Measurements from ENCODE around the gene RBM8A. TPM values are rescaled to one million over a fixed set of nuclear protein-coding genes. Genes with fewer than 3 reads are reported as not detected.
"Not testable (repeated sequence)": the region's sequence is repeated elsewhere in the genome, so short reads cannot be mapped to it uniquely, and the experiment has no call there.

The RBM8A gene
- total RNA-seq, 4 donors from 2014 or later, result 155 to 229 (median 200) TPM

DNA sequence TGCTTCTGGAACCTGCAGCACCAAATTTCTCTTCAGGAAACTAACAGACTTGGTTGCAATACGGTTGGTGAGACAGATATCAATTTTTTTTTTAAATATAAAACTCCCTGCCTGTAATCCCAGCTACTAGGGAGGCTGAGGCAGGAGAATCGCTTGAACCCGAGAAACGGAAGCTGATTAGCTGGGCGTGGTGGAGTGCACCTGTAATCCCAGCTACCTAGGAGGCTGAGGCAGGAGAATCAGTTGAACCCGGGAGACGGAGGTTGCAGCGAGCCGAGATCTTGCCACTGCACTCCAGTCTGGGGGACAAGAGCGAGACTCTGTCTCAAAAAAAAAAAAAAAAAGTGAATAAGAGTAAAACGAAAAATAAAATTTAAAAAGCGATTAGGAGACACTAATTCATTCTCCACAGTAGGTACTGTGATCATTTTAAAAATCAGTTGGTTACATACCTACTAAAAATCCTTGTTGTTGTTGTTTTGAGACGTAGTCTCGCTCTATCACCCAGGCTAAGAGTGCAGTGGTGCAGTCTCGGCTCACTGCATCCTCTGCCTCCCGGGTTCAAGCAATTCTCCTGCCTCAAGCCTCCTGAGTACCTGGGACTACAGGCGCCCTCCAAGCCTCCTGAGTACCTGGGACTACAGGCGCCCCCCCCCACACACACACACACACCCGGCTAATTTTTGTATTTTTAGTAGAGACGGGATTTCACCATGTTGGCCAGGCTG lies 796 bp upstream of the RBM8A start:
- H3K4me1 ChIP-seq, result peaks cover 13 to 50% (median 13%) of the 10 kb centered on the region in 3 donors
- no peaks in the 10 kb centered on the region for H3K27me3 ChIP-seq
- peak overlapping the region; percentile 70 to 82 (median 72) for H3K4me3 ChIP-seq
- no peak for TF ChIP-seq CTCF (IDR thresholded peaks at IDR 0.05)
- no peak for TF ChIP-seq POLR2A (IDR thresholded peaks at IDR 0.05)
- peaks cover 0 to 34% (median 0%) of the 10 kb centered on the region in 3 donors for H3K36me3 ChIP-seq
- intact Hi-C loops (cut with DNase I), result no loop called here
- DNase-seq, result no peak
- H3K9me3 ChIP-seq, result no peaks in the 10 kb centered on the region
- 55% methylated on average over 19 of the region's 20 CpGs for WGBS, 2 donors
- H3K27ac ChIP-seq, result peak overlapping the region; percentile 90 to 99 (median 96)

- 4 to 7% methylated on average over 19 of the region's 19 CpGs for WGBS, 2 donors
- Histone ChIP-seq H3K9me3 (no peaks in the 10 kb centered on the region), H3K36me3 (peaks cover 0 to 43% (median 0%) of the 10 kb centered on the region in 3 donors), H3K27ac (peak overlapping the region; percentile 90 to 99 (median 96)), H3K4me1 (peaks cover 13 to 36% (median 13%) of the 10 kb centered on the region in 3 donors), H3K4me3 (peak overlapping the region; percentile 70 to 82 (median 72)), H3K27me3 (no peaks in the 10 kb centered on the region)
- TF ChIP-seq POLR2A (IDR thresholded peaks at IDR 0.05) (no peak), CTCF (IDR thresholded peaks at IDR 0.05) (no peak)
- DNase-seq, result no peak
- intact Hi-C loops (cut with DNase I), result no loop called here
Measured at GRCh38 chr1:145926686-145927062, 610 bp downstream of the RBM8A start.

DNA sequence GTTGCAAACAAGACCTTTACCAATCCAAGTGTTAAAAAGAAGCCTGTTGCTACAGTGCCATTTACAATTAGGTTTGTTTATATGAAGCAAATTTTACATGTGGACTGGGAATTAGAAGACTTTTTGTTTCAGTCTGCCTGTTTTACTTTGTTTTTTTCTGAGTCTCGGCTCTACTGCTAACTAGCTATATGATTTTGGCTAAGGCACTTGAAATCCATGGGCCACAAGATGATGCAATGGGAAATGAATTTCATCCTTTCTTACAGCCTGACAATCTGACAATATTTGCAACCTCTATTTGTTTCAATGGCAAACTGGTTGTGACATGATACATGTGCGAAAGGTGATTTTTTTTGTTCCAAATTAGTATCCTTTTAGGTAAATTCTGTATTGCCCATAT lies 5.0 kb downstream of the RBM8A start:
- Histone ChIP-seq H3K36me3 (peaks cover 0 to 46% (median 0%) of the 10 kb centered on the region in 3 donors), H3K27ac (no peak overlapping the region), H3K9me3 (no peaks in the 10 kb centered on the region), H3K27me3 (no peaks in the 10 kb centered on the region), H3K4me1 (peaks cover 14 to 38% (median 24%) of the 10 kb centered on the region in 3 donors), H3K4me3 (no peak overlapping the region)
- intact Hi-C loops (cut with DNase I), result no loop called here
- DNase-seq, result no peak
- TF ChIP-seq CTCF (IDR thresholded peaks at IDR 0.05) (no peak), POLR2A (IDR thresholded peaks at IDR 0.05) (no peak)
- 67 to 71% methylated on average over 2 of the region's 2 CpGs for WGBS, 2 donors

GRCh38 chr1:145920297-145920696 lies 7.0 kb downstream of the RBM8A start:
- intact Hi-C loops (cut with DNase I); DNase-seq; H3K27me3 ChIP-seq; H3K27ac ChIP-seq; H3K9me3 ChIP-seq; H3K4me3 ChIP-seq: not testable (repeated sequence)
- H3K36me3 ChIP-seq, result peaks cover 0 to 54% (median 8%) of the 10 kb centered on the region in 3 donors
- 76 to 84% methylated on average over 2 to 3 of the region's 4 CpGs for WGBS, 2 donors
- H3K4me1 ChIP-seq, result peaks cover 12 to 34% (median 20%) of the 10 kb centered on the region in 3 donors

DNA sequence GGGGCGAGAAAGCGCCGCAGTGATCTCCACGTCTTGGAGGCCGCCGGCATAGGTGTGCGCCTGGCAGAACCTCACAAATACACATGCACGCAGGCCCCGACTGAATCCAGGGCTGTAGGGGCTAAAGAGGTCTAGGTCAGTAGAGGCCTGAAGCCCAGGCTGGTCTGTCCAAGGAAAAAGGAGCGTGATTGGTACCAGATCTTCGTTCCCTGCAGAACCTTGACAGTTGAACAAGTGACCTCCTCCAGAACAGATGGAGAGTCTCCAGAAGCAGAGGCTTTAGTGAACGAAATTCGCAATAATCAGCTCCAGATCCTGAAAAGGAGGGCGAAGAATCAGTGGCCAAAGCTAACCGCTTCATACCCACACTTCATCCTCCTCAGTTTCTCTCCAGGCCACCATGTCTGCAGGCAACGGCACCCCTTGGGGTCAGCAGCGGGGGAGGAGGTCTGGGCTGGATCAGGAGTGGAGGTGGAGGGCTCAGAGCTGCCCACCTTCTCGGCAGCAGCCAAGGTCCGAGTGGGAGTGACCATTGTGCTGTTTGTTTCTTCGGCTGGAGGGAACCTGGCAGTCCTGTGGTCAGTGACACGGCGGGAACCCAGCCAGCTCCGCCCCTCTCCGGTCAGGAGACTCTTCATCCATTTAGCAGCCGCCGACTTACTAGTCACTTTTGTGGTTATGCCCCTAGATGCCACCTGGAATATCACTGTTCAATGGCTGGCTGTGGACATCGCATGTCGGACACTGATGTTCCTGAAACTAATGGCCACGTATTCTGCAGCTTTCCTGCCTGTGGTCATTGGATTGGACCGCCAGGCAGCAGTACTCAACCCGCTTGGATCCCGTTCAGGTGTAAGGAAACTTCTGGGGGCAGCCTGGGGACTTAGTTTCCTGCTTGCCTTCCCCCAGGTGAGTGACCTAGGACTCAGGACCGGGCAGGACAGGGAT lies 8.0 kb downstream of the RBM8A start:
- DNase-seq, result no peak
- peak overlapping the region; percentile 81 to 93 (median 92) for H3K27ac ChIP-seq
- H3K4me1 ChIP-seq, result peaks cover 12 to 34% (median 20%) of the 10 kb centered on the region in 3 donors
- H3K9me3 ChIP-seq, result no peaks in the 10 kb centered on the region
- 2 to 4% methylated on average over 7 to 24 of the region's 33 CpGs for WGBS, 2 donors
- intact Hi-C loops (cut with DNase I), result loop anchor here (5.0 kb wide), 1 partner anchor 43 kb away; the partner anchor contains the start of genes ANKRD34A and POLR3GL
- H3K36me3 ChIP-seq, result peaks cover 0 to 59% (median 8%) of the 10 kb centered on the region in 3 donors
- peak overlapping the region; percentile 52 to 91 (median 85) for H3K4me3 ChIP-seq
- no peaks in the 10 kb centered on the region for H3K27me3 ChIP-seq
- TF ChIP-seq POLR2A (IDR thresholded peaks at IDR 0.05), result no peak
- TF ChIP-seq CTCF (IDR thresholded peaks at IDR 0.05), result no peak
